HTR-8/SVneo (cell line): ENCODE results near the gene LCN2.
"Not testable (repeated sequence)": the region's sequence is repeated elsewhere in the genome, so short reads cannot be mapped to it uniquely, and the experiment has no call there.

Experiments used
- DNase-seq: peaks from one replicate; pipeline ENCODE4 v3.0.0; 2011; ENCODE audit warnings: low spot score, mixed read lengths; ENCODE audit not compliant: insufficient read length
- FAIRE-seq: peaks from 2 replicates; lab custom pipeline; 2011; peaks lifted over from hg19 to GRCh38; lab: Jason Lieb, UNC

Gene LCN2

DNA sequence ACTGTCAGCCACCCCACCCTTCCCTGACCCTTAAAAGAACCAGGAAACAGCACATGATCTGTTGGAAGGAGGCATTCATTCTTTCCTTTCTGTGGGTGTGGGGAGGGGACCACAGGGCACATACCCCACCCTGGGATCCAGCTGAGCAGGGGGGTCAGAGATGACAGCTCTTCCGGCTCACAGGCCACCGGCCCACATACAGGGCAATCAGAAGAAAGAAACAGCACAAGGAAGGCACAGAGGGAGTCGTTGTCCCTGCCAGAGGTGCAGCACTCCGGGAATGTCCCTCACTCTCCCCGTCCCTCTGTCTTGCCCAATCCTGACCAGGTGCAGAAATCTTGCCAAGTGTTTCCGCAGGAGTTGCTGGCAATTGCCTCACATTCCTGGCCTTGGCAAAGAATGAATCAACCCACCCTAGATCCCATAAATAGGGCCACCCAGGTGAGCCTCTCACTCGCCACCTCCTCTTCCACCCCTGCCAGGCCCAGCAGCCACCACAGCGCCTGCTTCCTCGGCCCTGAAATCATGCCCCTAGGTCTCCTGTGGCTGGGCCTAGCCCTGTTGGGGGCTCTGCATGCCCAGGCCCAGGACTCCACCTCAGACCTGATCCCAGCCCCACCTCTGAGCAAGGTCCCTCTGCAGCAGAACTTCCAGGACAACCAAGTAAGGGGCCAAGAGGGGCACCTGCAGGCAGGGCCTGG, at the start of gene LCN2:
TSS of gene LCN2 (plus strand) at position 453 of the 701 bp plus-strand sequence. CDS start at position 526, 73 bp downstream.
- FAIRE-seq: no peak
- no peak for DNase-seq

DNA sequence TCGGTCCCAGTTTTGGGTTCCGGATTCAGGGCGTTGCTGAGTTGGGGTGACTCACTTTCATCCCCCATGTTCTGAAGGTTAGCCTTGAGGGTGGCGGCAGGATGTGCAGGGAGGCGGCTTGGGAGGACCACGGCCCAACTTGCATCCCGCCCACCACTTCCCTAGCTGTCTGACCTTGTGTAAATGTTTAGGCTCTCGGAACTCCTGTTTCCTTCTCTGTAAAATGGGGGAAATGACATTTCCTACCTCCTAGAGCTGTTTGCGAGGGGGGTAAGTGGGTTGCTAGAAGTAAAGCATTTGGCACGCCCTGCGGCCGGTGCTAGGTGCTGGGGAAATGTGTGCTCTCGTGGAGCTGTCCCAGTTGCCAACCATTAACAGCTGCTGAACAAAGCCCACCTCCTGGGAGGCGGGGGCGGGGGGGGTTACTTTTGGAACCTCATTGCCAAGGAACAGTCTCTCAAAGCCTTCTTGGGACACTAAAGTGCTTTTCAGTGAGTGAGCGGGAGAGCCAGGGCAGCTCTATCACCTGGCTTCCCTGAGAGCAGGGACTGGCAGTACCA, 49.2 kb upstream of the LCN2 start:
- FAIRE-seq (no peak), DNase-seq (no peak)

DNA sequence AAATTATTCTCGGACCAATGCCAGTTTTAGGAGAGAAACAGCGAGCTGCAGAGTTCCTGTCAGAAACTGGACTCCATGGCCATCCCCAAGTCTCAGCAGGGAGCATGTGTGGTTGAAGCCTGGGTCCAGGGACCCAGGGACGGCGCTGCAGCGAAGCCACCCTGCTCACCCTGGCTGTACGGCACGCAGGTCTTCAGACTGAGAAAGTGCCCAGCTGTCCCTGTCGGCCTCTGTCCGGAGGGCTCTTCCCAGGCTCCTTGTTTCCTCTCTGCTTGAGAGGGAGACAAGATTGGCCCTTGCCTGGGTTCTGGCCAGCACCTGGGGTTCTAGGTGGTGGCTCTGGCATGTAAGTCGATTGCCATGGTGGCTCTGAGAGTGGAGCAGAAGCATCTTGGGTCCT, 48.7 kb upstream of the LCN2 start:
- DNase-seq (no peak), FAIRE-seq (no peak)

DNA sequence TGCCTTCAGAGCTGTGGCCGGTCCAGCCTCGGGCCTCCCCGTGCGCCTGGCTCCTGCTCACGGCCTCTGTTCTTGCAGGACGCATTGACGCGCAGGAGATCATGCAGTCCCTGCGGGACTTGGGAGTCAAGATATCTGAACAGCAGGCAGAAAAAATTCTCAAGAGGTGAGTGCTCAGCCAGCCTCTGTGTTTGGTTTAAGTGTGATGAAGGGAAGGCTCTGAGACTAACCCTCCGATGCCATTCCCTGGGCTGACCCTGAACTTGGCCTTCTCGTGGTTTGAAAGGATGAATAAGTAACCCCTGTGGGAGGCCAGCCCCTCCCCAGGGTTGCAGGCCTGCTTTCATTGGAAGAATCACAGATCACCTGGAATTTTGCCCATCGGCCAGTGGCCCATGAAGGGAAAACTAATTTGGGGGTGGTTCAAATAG, 48.0 kb upstream of the LCN2 start:
- no peak for FAIRE-seq
- no peak for DNase-seq

DNA sequence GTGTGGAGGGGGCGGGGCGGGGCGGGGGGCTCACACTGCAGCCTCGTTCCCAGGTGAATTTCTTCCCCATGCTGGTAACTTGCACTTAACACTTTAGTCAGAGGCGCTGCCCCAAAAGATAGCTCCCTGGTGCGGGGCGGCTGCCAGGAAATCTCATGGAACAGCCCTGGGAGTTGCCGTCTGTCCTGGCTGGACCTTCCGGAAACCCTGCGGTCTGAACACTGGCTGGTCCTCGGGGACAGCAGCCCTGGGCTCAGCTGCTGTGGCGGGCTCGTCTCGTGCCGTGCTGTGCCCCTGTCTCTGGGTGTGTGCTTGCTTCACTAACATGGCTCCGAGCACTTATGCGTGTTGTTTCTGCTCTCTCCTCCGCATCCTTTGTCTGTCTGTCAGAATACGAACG, 47.6 kb upstream of the LCN2 start:
- no peak for DNase-seq
- no peak for FAIRE-seq

DNA sequence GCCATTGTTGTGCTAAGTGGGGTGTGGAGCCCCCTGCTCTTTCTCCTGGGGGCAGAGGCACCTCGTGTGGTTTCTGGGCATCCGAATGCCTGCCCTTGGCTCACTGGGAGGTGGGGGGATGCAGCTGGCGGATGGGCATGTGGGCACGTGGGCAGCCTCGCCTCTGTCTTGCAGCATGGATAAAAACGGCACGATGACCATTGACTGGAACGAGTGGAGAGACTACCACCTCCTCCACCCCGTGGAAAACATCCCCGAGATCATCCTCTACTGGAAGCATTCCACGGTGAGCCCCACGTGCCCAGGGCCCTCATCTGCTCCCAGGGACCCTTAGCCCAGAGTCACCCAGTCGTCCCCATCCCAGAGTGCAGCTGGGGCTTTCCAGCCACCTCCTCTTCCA, 47.1 kb upstream of the LCN2 start:
- DNase-seq (no peak), FAIRE-seq (no peak)

DNA sequence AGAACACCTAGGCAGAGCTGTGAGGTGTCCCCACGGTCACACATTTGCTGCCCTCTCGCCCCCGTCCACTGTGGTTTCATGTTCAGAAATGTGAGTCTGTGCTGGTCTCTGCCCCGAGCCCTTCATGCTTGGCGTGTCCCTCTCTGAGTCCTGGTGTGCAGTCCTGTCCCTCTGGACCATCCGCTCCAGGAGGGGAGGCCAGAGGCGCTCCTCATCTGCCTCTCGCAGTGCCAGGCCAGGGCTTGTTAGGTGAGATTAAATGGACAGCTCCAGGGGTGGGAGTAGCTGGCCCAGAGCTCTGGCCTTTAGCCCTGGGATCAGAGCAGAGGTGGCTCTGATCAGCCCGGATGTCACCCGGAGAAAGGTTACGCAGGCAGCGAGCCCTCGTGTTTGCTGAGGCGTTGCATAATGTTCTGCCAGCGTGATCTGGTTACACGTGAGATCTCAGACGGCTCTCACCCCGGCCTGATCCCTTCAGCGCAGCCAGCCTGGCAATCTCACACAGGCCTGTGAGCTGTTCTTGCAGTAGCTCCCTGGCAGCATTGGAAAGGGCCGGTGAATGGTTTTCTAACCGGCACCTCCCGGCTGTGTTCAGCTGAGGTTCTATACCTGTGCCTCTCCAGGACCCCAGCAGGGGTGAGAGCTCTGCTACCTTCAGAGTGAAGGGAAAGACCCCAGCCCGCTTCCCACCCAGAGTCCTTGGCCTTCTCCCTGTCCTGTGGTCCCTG, 46.2 kb upstream of the LCN2 start:
- FAIRE-seq (no peak), DNase-seq (no peak)

DNA sequence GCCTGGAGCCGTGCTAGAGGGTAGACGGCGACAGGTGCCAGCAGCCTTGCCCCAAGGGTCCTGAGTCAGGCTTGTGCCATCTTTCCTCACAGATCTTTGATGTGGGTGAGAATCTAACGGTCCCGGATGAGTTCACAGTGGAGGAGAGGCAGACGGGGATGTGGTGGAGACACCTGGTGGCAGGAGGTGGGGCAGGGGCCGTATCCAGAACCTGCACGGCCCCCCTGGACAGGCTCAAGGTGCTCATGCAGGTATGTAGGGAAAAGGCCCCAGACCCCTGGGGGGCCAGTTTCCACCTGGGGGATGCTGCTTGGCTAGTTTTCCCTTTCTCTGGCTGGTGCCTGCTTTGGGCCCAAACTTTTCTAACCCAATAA, 45.7 kb upstream of the LCN2 start:
- DNase-seq (no peak), FAIRE-seq (no peak)

DNA sequence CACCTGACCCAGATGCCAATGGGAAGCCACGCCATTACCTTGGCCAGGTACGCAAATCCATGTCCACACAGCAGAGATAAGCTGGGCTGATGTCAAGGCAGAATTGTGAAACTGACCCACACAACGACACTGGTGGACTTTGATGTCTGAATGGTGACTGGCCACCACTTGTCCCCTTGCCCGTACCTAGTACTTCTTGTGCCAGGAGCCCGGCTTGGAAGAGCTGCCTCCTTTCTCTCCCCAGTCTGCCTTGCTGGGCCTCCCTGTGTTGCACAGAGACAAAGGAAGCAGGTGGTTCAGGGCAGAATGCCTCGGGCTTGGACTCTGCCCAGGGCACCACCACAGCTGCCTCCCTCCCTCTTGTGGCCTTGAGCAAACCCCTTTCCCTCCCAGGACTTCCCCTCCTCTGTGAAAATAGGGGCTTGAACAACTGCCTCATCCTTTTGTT, 45.1 kb upstream of the LCN2 start:
- FAIRE-seq (no peak), DNase-seq (no peak)

DNA sequence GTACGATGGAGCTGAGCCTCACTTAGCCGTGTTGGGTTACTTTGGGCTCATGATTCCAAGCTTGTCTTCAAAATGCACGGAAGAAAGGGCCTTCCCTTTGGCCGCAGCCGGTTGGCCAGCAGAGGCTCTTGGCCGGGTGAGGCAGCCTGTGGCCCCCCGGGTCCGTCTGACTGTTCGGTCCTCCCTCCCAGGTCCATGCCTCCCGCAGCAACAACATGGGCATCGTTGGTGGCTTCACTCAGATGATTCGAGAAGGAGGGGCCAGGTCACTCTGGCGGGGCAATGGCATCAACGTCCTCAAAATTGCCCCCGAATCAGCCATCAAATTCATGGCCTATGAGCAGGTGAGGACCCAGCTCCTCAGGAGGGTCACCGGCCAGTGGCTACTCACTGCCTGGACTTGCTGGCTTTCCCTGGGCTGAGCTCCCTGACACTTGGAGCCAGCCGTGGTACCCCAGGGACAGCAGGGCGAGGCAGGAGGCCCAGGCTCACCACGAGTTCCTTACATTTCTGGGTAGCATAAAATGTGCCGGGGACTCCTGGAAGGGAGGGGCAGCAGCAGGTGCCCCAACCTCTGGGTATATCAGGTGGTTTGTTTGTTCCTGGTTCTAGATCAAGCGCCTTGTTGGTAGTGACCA, 43.6 kb upstream of the LCN2 start:
- DNase-seq (no peak), FAIRE-seq (no peak)

DNA sequence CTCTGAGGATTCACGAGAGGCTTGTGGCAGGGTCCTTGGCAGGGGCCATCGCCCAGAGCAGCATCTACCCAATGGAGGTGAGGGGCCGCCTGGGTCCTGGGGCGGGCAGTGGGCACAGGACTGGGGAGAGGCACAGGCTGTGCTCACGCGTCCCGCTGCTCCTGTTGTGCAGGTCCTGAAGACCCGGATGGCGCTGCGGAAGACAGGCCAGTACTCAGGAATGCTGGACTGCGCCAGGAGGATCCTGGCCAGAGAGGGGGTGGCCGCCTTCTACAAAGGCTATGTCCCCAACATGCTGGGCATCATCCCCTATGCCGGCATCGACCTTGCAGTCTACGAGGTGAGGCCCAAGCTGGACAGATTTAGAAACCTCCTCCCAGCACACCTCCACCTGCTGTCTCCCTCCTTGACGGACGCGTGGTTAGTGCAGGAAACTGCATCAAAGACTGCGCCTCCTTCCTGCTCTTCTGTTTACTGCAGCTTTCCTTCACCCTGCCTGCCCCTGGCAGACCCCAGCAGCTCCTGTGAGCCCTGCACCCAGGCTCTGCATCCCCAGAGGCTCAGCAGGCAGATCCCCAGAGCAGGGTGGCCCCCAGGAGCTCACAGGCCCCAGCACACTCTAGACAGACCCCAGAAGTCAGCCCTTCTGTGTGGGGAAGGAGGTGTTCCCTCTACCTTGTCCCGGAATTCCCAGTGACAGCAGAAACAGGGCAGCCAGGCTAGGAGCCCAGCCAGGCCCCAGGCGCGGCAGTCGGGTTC, 42.9 kb upstream of the LCN2 start:
- DNase-seq (no peak), FAIRE-seq (no peak)

DNA sequence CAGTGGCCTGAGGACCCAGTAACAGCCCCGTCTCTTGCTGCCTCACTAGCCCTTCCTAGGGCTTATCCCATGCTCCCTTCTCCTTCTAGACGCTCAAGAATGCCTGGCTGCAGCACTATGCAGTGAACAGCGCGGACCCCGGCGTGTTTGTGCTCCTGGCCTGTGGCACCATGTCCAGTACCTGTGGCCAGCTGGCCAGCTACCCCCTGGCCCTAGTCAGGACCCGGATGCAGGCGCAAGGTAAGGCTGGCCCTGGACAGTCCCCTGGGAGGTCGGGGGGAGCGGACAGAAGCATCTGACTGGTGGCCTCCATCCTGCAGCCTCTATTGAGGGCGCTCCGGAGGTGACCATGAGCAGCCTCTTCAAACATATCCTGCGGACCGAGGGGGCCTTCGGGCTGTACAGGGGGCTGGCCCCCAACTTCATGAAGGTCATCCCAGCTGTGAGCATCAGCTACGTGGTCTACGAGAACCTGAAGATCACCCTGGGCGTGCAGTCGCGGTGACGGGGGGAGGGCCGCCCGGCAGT, 42.2 kb upstream of the LCN2 start:
- FAIRE-seq (no peak), DNase-seq (no peak)

DNA sequence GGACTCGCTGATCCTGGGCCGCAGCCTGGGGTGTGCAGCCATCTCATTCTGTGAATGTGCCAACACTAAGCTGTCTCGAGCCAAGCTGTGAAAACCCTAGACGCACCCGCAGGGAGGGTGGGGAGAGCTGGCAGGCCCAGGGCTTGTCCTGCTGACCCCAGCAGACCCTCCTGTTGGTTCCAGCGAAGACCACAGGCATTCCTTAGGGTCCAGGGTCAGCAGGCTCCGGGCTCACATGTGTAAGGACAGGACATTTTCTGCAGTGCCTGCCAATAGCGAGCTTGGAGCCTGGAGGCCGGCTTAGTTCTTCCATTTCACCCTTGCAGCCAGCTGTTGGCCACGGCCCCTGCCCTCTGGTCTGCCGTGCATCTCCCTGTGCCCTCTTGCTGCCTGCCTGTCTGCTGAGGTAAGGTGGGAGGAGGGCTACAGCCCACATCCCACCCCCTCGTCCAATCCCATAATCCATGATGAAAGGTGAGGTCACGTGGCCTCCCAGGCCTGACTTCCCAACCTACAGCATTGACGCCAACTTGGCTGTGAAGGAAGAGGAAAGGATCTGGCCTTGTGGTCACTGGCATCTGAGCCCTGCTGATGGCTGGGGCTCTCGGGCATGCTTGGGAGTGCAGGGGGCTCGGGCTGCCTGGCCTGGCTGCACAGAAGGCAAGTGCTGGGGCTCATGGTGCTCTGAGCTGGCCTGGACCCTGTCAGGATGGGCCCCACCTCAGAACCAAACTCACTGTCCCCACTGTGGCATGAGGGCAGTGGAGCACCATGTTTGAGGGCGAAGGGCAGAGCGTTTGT, 41.6 kb upstream of the LCN2 start:
- no peak for FAIRE-seq
- DNase-seq: no peak

DNA sequence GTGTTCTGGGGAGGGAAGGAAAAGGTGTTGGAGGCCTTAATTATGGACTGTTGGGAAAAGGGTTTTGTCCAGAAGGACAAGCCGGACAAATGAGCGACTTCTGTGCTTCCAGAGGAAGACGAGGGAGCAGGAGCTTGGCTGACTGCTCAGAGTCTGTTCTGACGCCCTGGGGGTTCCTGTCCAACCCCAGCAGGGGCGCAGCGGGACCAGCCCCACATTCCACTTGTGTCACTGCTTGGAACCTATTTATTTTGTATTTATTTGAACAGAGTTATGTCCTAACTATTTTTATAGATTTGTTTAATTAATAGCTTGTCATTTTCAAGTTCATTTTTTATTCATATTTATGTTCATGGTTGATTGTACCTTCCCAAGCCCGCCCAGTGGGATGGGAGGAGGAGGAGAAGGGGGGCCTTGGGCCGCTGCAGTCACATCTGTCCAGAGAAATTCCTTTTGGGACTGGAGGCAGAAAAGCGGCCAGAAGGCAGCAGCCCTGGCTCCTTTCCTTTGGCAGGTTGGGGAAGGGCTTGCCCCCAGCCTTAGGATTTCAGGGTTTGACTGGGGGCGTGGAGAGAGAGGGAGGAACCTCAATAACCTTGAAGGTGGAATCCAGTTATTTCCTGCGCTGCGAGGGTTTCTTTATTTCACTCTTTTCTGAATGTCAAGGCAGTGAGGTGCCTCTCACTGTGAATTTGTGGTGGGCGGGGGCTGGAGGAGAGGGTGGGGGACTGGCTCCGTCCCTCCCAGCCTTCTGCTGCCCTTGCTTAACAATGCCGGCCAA, 40.8 kb upstream of the LCN2 start:
- no peak for DNase-seq
- no peak for FAIRE-seq

DNA sequence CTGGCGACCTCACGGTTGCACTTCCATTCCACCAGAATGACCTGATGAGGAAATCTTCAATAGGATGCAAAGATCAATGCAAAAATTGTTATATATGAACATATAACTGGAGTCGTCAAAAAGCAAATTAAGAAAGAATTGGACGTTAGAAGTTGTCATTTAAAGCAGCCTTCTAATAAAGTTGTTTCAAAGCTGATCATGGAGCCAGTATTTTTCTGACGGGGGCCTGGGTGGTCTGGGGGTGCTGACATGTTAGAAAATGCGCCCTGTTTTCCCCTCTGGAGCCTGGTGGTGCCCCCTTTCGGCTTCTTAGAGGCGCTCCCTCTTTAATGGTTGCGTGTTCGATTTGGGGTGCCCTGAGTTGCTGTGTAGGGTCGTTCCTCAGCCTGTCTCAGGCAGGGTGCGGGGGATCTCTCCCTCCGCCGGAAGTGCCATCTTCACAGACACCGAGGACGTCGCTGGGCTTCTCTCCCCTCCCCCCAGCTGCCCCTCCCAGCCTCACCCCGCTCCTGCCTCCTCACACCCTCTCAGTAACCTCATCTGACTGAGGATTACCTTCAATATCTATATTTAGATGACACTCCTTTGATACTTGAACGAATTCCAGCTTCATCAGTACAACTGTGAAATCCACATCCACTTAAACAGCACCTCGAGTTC, 40.1 kb upstream of the LCN2 start:
- no peak for DNase-seq
- FAIRE-seq: no peak

DNA sequence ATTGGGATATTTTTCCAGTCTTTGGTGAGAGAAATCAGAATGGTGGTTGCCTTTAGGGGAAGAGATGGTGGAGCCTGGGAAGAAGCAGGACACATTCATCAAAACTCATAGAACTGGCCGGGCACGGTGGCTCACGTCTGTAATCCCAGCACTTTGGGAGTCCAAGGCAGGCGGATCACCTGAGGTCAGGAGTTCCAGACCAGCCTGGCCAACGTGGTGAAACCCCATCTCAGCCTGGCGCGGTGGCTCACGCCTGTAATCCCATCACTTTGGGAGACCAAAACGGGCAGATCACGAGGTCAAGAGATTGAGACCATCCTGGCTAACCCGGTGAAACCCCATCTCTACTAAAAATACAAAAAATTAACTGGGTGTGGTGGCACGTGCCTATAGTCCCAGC, 37.5 kb upstream of the LCN2 start:
- DNase-seq, FAIRE-seq: not testable (repeated sequence)

DNA sequence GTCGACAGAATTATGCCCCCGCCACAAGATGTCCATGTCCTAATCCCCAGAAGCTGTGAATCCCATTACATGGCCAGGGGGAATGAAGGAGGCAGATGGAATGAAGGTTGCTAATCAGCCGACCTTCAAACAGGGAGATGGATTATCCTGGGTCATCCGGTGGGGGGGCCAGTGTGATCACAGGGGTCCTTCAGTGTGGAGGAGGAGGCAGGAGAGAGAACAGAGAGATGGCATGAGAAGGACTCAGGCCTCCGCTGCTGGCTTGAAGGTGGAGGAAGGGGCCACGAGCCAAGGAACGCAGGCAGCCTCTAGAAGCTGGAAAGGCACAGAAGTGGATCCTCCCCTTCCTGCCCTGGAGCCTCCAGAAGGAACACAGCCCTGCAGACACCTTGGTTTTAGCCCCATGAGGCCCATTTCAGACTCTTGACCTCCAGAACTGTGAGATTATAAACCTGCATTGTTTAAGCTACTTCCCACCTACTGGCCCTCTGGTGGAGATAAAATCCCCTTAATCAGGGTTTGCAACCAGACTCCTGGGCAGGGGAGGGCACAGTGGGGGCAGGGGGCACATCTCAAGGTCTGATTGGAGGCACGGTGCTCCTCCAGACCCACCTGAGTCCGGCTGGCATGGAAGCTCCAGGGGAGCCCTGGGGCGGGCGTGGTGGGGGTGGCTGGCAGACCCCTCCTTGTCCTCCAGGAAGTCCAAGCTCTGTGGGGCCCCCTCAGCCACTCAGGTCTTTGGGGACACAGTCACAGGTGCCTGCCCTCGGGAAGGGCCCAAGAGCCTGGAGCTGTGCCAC, 35.5 kb upstream of the LCN2 start:
- DNase-seq (no peak), FAIRE-seq (no peak)
